ENCODE data around the gene ADTRP. TPM values are rescaled to one million over a fixed set of nuclear protein-coding genes. Genes with fewer than 3 reads are reported as not detected.

The ADTRP gene
- total RNA-seq, 1 donor from 2014 or later, result 3.4 TPM

- Mint-ChIP-seq H3K27ac (no peak overlapping the region), H3K4me1 (no peaks in the 10 kb centered on the region), H3K27me3 (ENCODE audit: low read depth) (no peaks in the 10 kb centered on the region), H3K36me3 (no peaks in the 10 kb centered on the region), H3K9me3 (peaks cover 3% of the 10 kb centered on the region), H3K4me3 (no peak overlapping the region)
- TF ChIP-seq CTCF (IDR thresholded peaks at IDR 0.05; ENCODE audit: unreplicated experiment), result no peak
- no peak for DNase-seq (ENCODE audit: low spot score in 2 of 2, unreplicated experiment in 2 of 2)
Measured at GRCh38 chr6:11747021-11747420, 31.6 kb downstream of the ADTRP start.

GRCh38 chr6:11744753-11745152 lies 33.9 kb downstream of the ADTRP start:
- Mint-ChIP-seq H3K36me3 (no peaks in the 10 kb centered on the region), H3K4me1 (no peaks in the 10 kb centered on the region), H3K27me3 (ENCODE audit: low read depth) (no peaks in the 10 kb centered on the region), H3K9me3 (peaks cover 3% of the 10 kb centered on the region), H3K4me3 (no peak overlapping the region), H3K27ac (no peak overlapping the region)
- no peak for DNase-seq (ENCODE audit: low spot score in 2 of 2, unreplicated experiment in 2 of 2)
- no peak for TF ChIP-seq CTCF (IDR thresholded peaks at IDR 0.05; ENCODE audit: unreplicated experiment)

- Mint-ChIP-seq H3K27me3 (ENCODE audit: low read depth) (no peaks in the 10 kb centered on the region), H3K27ac (no peak overlapping the region), H3K4me1 (no peaks in the 10 kb centered on the region), H3K9me3 (peaks cover 3% of the 10 kb centered on the region), H3K36me3 (no peaks in the 10 kb centered on the region), H3K4me3 (no peak overlapping the region)
- no peak for TF ChIP-seq CTCF (IDR thresholded peaks at IDR 0.05; ENCODE audit: unreplicated experiment)
- no peak for DNase-seq (ENCODE audit: low spot score in 2 of 2, unreplicated experiment in 2 of 2)
Measured at GRCh38 chr6:11744101-11744500, 34.5 kb downstream of the ADTRP start.

- no peak for DNase-seq (ENCODE audit: low spot score in 2 of 2, unreplicated experiment in 2 of 2)
- H3K27ac Mint-ChIP-seq, result no peak overlapping the region
- no peaks in the 10 kb centered on the region for H3K4me1 Mint-ChIP-seq
Measured at GRCh38 chr6:11740875-11741274, 37.7 kb downstream of the ADTRP start.

GRCh38 chr6:11738661-11739375 lies 39.8 kb downstream of the ADTRP start:
- no peaks in the 10 kb centered on the region for H3K36me3 Mint-ChIP-seq
- TF ChIP-seq CTCF (IDR thresholded peaks at IDR 0.05; ENCODE audit: unreplicated experiment), result no peak
- peaks cover 6% of the 10 kb centered on the region for H3K4me1 Mint-ChIP-seq
- H3K27me3 Mint-ChIP-seq (ENCODE audit: low read depth), result no peaks in the 10 kb centered on the region
- no peaks in the 10 kb centered on the region for H3K9me3 Mint-ChIP-seq
- H3K4me3 Mint-ChIP-seq, result no peak overlapping the region
- H3K27ac Mint-ChIP-seq, result no peak overlapping the region
- no peak for DNase-seq (ENCODE audit: low spot score in 2 of 2, unreplicated experiment in 2 of 2)

More at GRCh38 chr6:11740875-11741274, 37.7 kb downstream of the ADTRP start:
- Mint-ChIP-seq H3K9me3 (peaks cover 3% of the 10 kb centered on the region), H3K27me3 (ENCODE audit: low read depth) (no peaks in the 10 kb centered on the region), H3K36me3 (no peaks in the 10 kb centered on the region), H3K4me3 (no peak overlapping the region)
- no peak for TF ChIP-seq CTCF (IDR thresholded peaks at IDR 0.05; ENCODE audit: unreplicated experiment)

All from mesothelial cell of epicardium (in vitro differentiated cells).